Hepatocyte (in vitro differentiated cells): ENCODE data around the gene MOG.

ENCODE experiments used
- CTCF ChIP-seq: fragments of 200-600 bp; sonication (generic); IDR thresholded peaks from 2 replicates; pipeline ENCODE4 v1.5.1; 2016; ENCODE audit warnings: antibody characterized with exemption, mild to moderate bottlenecking; ENCODE audit not compliant: poor library complexity
- EZH2 ChIP-seq: fragments of 200-600 bp; sonication (generic); IDR thresholded peaks from 2 replicates; pipeline ENCODE4 v1.6.1; 2016; ENCODE audit warnings: antibody characterized with exemption, mild to moderate bottlenecking, borderline replicate concordance
- EZH2phosphoT487 ChIP-seq: fragments of 200-600 bp; sonication (generic); IDR thresholded peaks from one replicate; pipeline ENCODE4 v1.6.1; 2018; ENCODE audit warnings: antibody characterized with exemption, mild to moderate bottlenecking, low read depth, moderate library complexity; ENCODE audit not compliant: unreplicated experiment, severe bottlenecking

GRCh38 chr6:29624520-29624961, 32.4 kb upstream of the MOG start:
- TF ChIP-seq CTCF, result no peak
- TF ChIP-seq EZH2, result no peak
- no peak for TF ChIP-seq EZH2phosphoT487
